HG03280 (cell line): ENCODE results near the gene ZNF337.
"Not testable (repeated sequence)": the region's sequence is repeated elsewhere in the genome, so short reads cannot be mapped to it uniquely, and the experiment has no call there.

Experiments
- ATAC-seq: cut with Tn5 transposase; IDR thresholded peaks from one replicate; pipeline ENCODE4 v1.9.1; 2021; ENCODE audit warnings: mild to moderate bottlenecking, moderate library complexity; ENCODE audit not compliant: unreplicated experiment

The ZNF337 gene

GRCh38 chr20:25696371-25697131 is at the start of gene ZNF337:
Gene ZNF337, minus strand, starts transcription at chr20:25696853. Its CDS starts 10,436 bp downstream, at chr20:25686417.
- ATAC-seq = peak; percentile 95

GRCh38 chr20:25745738-25746137 is 49.1 kb upstream of the ZNF337 start:
- no peak for ATAC-seq

GRCh38 chr20:25745100-25745499 is 48.4 kb upstream of the ZNF337 start:
- ATAC-seq = no peak

DNA sequence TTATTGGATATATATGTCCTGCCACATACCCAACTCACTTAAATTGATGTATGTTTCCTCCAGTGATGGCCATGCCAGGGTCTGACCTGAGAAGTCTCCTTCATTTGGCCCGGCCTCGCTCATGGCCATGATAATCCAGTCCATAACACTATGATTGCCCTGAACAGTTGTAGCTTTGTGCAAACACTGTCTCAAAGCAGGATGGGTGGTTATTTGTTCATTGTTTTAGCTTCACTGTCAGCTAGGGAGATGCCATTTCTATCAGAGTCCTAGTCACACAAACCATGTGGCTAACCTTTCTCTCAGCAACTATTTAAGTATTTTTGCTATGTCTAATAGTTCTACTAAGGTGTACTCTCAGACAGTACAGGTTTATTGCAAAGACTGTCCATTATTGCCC is 47.6 kb upstream of the ZNF337 start:
- no peak for ATAC-seq

- no peak for ATAC-seq
Measured at GRCh38 chr20:25741088-25741487, 44.4 kb upstream of the ZNF337 start.

- ATAC-seq = no peak
Measured at GRCh38 chr20:25739615-25740320, 43.1 kb upstream of the ZNF337 start.

GRCh38 chr20:25738198-25738597 is 41.5 kb upstream of the ZNF337 start:
- no peak for ATAC-seq

- no peak for ATAC-seq
Measured at GRCh38 chr20:25733903-25734302, 37.2 kb upstream of the ZNF337 start.

DNA sequence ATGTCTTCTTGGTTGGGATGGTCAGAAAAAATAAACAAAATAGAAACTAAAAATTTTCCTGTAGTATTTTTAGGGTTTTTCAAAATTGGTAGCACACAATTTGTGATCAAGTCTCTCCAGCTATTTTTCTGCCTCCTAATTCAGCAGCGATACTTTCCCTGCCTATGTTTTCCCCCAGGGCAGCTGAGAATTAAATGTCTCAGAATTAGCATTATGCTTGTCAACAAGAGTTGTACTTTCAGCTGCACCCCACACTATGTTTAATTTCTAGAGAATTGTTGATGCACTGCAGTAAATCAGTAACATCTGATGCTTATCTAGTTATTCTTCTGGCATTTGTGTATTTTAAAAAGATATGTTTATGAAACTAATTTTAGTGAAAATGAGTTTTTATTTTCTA is 34.2 kb upstream of the ZNF337 start:
- no peak for ATAC-seq

- no peak for ATAC-seq
Measured at GRCh38 chr20:25726357-25726756, 29.7 kb upstream of the ZNF337 start.

DNA sequence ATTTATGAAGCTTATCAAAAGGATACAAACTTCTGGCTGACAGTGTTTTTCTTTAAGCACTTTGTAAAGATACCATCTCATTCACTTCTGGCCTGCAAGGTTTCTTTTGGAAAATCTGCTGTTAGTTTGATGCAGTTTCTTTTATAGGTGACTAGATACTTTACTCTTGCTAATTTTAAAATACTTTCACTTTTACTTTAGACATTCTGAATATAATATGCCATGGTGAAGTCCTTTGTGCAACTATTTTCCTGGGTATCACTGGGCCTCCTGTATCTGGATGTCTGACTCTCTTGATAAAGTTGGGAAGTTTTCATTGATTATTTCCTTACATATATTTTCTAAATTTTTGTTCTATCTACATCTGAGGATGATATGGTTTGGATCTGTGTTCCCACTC is 29.0 kb upstream of the ZNF337 start:
- no peak for ATAC-seq

- no peak for ATAC-seq
Measured at GRCh38 chr20:25723975-25724374, 27.3 kb upstream of the ZNF337 start.

GRCh38 chr20:25720285-25720684 is 23.6 kb upstream of the ZNF337 start:
- ATAC-seq = no peak

GRCh38 chr20:25718896-25719809 is 22.5 kb upstream of the ZNF337 start:
- not testable (repeated sequence) for ATAC-seq

DNA sequence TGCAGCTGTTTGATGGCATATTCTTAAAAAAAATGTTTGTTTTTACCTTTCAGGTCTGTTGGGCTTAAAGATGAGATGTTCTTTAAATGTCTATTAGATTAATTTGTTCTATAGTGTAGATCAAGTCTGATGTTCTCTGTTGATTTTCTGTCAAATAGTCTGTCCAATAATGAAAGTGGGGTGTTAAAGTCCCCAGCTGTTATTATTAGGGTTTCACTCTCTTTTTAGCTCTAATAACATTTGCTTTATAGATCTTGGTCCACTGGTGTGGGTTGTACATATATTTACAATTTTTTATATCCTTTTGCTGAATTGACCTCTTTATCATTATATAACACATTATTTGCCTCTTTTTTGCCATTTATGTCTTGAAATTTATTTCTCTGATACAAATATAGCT is 11.0 kb upstream of the ZNF337 start:
- ATAC-seq = no peak

DNA sequence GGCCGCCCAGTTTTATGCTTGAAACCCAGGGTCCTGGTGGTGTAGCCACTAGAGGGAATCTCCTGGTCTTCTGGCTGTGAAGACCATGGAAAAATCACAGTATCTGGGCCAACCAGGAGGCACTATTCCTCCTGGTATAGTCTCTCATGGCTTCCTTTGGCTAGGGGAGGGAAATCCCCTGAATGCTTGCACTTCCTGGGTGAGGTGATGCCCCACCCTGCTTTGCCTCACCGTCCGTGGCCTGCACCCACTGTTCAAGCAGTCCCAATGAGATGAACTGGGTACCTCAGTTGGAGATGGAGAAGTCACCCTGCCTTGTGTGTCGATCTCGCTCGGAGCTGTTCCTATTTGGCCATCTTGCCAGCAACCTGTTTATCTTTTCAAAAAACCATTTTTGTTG is 10.1 kb upstream of the ZNF337 start:
- no peak for ATAC-seq

DNA sequence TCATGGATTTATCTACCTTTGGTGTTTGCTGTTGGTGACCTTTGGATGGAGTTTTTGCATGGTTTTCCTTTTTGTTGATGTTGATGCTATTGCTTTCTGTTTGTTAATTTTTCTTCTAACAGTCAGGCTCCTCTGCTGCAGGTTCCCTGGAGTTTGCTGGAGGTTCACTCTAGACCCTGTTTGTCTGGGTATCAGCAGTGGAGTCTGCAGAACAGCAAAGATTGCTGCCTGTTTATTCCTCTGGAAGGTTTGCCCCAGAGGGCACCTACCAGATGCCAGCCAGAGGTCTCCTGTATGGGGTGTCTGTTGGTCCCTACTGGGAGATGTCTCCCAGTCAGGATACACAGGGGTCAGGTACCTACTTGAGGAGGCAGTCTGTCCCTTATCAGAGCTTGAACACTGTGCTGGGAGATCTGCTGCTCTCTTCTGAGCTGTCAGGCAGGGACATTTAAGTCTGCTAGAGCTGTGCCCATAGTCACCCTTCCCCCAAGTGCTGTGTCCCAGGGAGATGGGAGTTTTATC is 9.2 kb upstream of the ZNF337 start:
- no peak for ATAC-seq

DNA sequence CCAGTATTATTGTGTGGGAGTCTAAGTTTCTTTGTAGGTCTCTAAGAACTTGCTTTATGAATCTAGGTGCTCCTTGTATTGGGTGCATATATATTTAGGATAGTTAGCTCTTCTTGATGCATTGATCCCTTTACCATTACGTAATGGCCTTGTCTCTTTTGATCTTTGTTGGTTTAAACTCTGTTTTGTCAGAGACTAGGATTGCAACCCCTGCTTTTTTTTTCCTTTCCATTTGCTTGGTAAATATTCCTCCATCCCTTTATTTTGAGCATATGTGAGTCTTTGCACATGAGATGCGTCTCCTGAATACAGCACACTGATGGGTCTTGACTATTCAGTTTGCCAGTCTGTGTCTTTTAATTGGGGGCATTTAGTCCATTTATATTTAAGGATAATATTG is 7.7 kb upstream of the ZNF337 start:
- not testable (repeated sequence) for ATAC-seq

DNA sequence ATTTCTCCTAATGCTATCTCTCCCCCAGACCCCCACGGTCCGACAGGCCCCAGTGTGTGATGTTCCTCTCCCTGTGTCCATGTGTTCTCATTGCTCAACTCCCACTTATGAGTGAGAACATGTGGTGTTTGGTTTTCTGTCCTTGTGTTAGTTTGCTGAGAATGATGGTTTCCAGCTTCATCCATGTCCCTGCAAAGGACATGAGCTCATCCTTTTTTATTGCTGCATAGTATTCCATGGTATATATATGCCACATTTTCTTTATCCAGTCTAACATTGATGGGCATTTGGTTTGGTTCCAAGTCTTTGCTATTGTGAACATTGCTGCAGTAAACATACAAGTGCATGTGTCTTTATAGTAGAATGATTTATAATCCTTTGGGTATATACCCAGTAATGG is 4.2 kb upstream of the ZNF337 start:
- ATAC-seq = not testable (repeated sequence)

GRCh38 chr20:25699914-25700313 is 3.3 kb upstream of the ZNF337 start:
- ATAC-seq = no peak

DNA sequence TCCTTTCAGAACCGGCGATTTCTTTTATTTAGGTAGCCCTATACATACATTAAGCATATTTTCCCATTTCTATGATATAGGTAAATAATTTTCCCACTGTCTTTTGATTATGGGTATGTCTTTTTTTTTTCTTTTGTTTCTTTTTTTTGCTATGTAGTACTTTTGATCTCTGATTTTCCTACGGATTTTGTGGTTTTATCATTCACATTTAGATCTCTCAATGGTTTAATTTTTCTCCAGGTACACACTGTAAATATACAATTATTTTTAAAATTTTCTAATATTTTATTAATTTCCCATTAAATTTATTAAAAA is 436 bp upstream of the ZNF337 start:
- no peak for ATAC-seq
